Activated CD4-positive, alpha-beta T cell treated with anti-CD3 and anti-CD28 coated beads, Interleukin-2, amount 10 ng/mL, durations not matched to agents 24 days and 14 days (primary cell): ENCODE measurements around the gene NRF1. TPM values are rescaled to one million over a fixed set of nuclear protein-coding genes. Genes with fewer than 3 reads are reported as not detected.
"Not testable (repeated sequence)": the region's sequence is repeated elsewhere in the genome, so short reads cannot be mapped to it uniquely, and the experiment has no call there.

Source experiments
- DNase-seq: peaks from one replicate; pipeline ENCODE4 v3.0.0; 2022
- H3K27ac Mint-ChIP-seq: one replicate; pipeline ENCODE4 v1.8.0; 2022; ENCODE audit warnings: mild to moderate bottlenecking, mixed read lengths
- H3K27me3 Mint-ChIP-seq: one replicate; pipeline ENCODE4 v1.8.0; 2022; ENCODE audit warnings: mixed read lengths
- H3K36me3 Mint-ChIP-seq: one replicate; pipeline ENCODE4 v1.8.0; 2022; ENCODE audit warnings: low read depth, mild to moderate bottlenecking, mixed read lengths
- H3K4me1 Mint-ChIP-seq: one replicate; pipeline ENCODE4 v1.8.0; 2021; ENCODE audit warnings: mixed read lengths
- H3K4me3 Mint-ChIP-seq: one replicate; pipeline ENCODE4 v1.8.0; 2022; ENCODE audit warnings: mild to moderate bottlenecking, moderate library complexity, mixed read lengths
- H3K9me3 Mint-ChIP-seq: one replicate; pipeline ENCODE4 v1.8.0; 2021; ENCODE audit warnings: mixed read lengths
- intact Hi-C: fragments of 100-400 bp; cut with micrococcal nuclease; formaldehyde crosslinking; loops from one replicate; pipeline ENCODE4 v1.15.1; 2023
- total RNA-seq: library from RNA; stranded (reverse); gene quantifications from 2 replicates; pipeline ENCODE4 v1.2.3, GENCODE V29; 2022

Gene NRF1
- total RNA-seq, 1 donor from 2014 or later = 22.3 TPM

DNA sequence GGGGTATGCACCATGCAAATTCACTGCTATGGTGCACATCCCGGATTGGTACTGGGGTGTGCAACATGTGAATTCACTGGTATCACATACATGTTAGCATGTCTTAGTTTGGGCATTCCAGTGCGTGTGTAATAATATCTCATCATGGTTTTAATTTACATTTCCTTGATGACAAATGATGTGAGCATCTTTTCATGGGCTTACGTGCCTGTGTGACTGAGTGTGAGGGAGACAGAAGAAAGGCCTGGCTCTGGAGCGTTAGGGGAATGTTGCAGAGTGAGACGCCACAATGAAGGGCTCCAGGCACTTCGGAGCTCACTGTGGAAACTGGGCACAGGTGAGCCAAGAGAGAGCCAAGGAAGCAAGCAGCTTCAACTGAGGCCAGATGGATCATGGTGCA is 178.6 kb downstream of the NRF1 start:
- DNase-seq = no peak
- Mint-ChIP-seq H3K27ac (no peak overlapping the region), H3K4me1 (peaks cover 10% of the 10 kb centered on the region), H3K4me3 (no peak overlapping the region), H3K27me3 (peaks cover 46% of the 10 kb centered on the region), H3K9me3 (no peaks in the 10 kb centered on the region), H3K36me3 (no peaks in the 10 kb centered on the region)
- intact Hi-C loops = no loop called here

DNA sequence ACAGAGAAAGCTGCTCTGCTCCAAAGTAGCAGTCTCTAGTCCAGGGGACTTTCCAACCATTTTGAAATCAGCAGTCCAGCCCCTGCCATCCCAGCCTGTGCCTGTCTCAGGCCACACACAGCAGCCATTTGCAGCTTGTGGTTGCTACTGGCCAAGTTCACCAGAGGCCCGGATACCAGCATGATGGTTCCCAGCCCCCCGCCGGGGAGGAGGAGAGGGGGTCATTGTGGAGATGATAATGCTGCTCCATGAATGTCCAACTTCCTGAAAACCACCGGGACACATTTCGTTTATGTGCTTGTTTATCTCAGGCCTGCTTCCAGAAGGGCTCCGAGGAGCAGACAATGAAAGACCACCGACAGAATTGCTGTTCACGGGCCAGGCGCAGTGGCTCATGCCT is 181.2 kb downstream of the NRF1 start:
- Mint-ChIP-seq H3K27ac (no peak overlapping the region), H3K4me1 (no peaks in the 10 kb centered on the region), H3K36me3 (no peaks in the 10 kb centered on the region), H3K27me3 (peaks cover 20% of the 10 kb centered on the region), H3K9me3 (no peaks in the 10 kb centered on the region), H3K4me3 (no peak overlapping the region)
- no peak for DNase-seq
- intact Hi-C loops = no loop called here

DNA sequence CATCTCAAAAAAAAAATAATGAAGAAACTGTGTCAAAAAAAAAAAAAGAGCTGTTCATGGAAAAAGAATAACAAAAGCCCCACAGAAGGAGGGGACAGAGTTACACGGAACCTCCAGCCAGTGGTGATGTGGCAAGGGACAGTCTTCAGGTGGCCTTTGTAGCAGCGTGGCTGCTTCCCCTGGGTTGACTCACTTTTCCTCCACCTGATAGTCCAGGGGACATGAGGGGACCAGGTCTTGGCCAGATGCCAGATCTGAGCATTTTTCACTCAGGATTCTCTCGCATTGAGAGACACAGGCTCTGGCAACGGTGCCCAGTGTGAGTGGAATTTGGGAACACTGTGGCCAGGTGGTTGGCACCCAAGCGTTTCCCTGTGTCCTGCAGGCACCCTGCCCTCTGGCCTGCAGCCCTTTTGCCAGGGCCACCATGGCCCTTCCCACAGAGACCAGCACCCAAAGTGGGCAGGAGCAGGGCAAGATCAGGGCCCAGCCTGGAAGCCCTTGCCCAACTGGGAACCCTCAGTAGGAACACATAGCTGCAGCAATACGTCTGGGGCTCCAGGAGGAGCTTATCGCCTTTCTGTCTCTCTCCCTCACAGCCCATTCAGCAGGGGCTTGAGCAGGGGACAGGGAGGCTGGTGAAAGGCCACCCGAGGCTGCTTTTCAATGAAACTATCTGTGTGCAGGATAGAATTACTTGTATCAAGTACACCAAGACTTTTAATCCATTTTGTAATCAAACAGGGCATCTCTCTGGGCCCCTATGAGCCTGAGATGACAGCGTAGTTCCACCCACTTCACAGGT is 182.2 kb downstream of the NRF1 start:
- Mint-ChIP-seq H3K4me1 (no peaks in the 10 kb centered on the region), H3K9me3 (no peaks in the 10 kb centered on the region), H3K36me3 (no peaks in the 10 kb centered on the region), H3K4me3 (no peak overlapping the region), H3K27me3 (peaks cover 18% of the 10 kb centered on the region), H3K27ac (no peak overlapping the region)
- no peak for DNase-seq
- intact Hi-C loops = no loop called here

DNA sequence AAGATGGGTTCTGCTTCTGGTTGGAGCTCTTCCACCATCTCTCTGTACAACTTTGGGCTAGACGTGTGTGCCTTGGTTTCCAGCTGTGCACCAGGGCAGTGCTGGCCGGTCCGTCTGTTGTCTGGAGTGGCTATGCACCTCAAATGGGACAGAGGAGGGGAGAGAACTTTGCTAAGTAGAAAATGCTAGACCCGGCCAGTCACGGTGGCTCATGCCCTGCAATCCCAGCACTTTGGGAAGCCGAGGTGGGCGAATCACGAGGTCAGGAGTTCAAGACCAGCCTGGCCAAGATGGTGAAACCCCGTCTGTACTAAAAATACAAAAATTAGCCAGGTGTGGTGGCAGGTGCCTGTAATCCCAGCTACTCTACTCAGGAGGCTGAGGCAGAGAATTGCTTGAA is 182.9 kb downstream of the NRF1 start:
- H3K27ac Mint-ChIP-seq, H3K4me1 Mint-ChIP-seq, H3K9me3 Mint-ChIP-seq, intact Hi-C loops, H3K4me3 Mint-ChIP-seq, H3K36me3 Mint-ChIP-seq, DNase-seq: not testable (repeated sequence)
- peaks cover 13% of the 10 kb centered on the region for H3K27me3 Mint-ChIP-seq

DNA sequence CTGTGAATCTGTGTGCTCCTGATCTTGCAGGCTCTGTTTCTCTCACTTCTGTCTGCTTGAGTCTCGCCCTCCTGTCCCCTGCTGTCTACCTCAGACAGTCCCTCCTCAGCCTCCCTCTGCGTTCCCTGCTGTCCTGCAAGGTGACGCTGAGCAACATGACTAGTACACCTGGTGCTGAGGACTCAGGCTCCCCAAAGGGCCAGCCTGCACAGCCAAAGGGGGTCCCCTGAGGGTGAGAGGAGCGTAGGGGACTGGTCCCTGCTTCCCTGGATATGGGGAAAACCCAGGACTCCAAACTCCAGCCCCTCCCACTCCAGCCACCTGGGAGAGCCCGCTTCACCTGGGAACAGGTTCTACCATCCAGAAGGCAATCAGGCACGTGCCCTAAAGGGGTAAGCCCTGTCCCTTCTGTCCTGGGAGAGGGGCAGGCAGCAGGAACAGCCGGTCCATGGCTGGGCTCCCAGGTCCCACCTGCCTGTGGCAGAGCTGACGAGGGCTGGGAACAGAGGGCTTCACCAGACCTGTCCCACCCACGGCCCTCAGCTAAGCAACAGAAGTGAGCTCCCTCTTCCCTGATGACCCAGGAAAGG is 184.8 kb downstream of the NRF1 start:
- H3K4me3 Mint-ChIP-seq = no peak overlapping the region
- H3K36me3 Mint-ChIP-seq = no peaks in the 10 kb centered on the region
- peaks cover 8% of the 10 kb centered on the region for H3K27me3 Mint-ChIP-seq
- intact Hi-C loops = no loop called here
- no peak overlapping the region for H3K27ac Mint-ChIP-seq
- DNase-seq = no peak
- H3K9me3 Mint-ChIP-seq = no peaks in the 10 kb centered on the region
- H3K4me1 Mint-ChIP-seq = no peaks in the 10 kb centered on the region

DNA sequence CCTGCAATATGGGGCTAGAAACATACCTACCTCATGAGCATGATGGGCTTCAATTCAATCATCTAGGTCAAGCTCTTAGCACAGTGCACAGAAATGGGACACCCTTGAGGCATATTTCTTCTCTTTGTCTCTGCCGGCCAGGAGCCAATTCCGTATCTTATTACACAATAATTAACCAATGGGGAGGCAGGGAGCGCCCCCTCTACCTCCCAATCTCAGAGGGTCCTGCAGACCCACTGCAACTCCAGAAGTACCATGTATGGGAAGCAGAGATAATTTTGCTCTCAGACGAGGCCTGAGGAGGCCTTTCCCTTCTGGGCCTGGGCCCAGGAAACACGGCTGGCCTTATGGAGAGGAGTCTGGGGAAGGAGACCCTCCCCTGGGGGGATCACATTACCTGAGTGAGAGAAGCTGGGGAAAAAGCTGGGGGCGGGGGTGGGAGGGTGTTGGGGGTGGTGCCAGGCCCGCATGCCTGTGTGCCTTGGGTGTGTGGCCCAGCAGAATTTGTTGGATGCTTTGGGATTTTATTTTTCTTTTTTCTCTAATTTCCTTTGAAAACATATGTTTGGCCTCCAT is 185.8 kb downstream of the NRF1 start:
- no peaks in the 10 kb centered on the region for H3K4me1 Mint-ChIP-seq
- H3K4me3 Mint-ChIP-seq = no peak overlapping the region
- no peaks in the 10 kb centered on the region for H3K9me3 Mint-ChIP-seq
- H3K36me3 Mint-ChIP-seq = no peaks in the 10 kb centered on the region
- intact Hi-C loops = no loop called here
- peaks cover 4% of the 10 kb centered on the region for H3K27me3 Mint-ChIP-seq
- no peak overlapping the region for H3K27ac Mint-ChIP-seq
- no peak for DNase-seq

DNA sequence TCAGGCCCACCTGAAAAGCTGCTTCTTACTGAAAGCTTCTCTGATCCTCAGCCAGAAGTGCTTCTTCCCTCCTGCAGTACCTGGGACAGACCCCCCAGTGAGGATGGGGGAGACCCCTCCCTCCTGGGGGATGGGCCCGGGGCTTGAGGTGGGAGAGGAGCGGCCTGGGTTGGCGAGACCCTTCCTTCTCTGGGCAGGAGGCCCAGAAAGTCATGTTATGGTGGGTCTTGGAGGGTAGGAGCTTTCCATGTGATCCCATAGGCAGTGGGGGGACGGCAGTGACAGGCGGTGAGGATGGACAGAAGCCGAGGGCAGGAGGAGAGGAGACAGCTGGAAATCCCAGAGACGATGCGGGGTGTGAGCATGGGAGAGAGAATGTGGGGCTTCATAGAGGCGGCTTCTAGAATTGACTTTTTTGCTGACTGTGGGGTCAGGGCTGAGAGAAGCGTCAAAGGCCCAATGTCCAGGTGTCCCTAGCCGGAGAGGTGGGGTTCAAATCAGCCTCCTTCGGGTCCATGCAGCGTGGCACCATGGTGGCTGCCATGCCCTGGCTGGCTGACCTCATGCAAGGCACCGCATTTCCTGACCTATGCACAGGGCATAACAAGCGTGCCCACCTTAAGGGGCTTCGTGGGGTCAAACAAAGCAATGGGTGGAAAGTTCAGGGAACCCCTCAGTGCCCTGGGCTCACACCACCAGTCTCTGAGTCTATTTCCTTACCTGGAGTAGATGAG is 187.3 kb downstream of the NRF1 start:
- H3K4me3 Mint-ChIP-seq = no peak overlapping the region
- no peak overlapping the region for H3K27ac Mint-ChIP-seq
- intact Hi-C loops = no loop called here
- DNase-seq = no peak
- H3K27me3 Mint-ChIP-seq = peaks cover 4% of the 10 kb centered on the region
- no peaks in the 10 kb centered on the region for H3K36me3 Mint-ChIP-seq
- no peaks in the 10 kb centered on the region for H3K4me1 Mint-ChIP-seq
- no peaks in the 10 kb centered on the region for H3K9me3 Mint-ChIP-seq

DNA sequence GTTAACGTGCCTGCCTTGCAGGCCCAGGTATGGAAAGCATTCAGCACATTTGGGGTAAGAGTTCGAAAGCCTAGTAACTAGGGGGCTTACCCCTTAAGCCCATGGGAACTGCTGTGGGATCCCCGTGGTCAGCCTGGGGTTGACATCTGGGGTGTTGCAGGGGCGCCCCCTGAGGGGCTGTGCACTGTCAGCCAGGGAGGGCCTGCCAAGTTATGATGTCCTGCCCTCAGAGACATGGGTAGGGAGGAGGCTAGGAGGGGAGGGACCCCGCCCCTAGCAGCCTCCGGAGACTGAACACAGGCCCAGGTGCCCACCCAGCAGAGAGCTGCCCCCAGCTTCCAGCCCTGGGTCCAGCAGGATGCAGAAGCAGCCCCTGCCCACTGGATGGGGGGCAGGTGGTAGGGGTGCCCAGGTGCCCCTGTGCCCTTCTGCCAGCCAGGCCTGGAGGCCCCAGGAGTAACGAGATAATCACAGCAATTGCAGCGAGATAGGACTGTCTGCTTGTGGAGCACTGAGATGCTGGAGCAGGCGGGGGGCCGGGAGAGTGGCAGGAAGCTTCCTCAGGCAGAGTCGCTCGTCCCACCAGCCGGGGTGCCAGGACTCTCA is 187.9 kb downstream of the NRF1 start:
- intact Hi-C loops = no loop called here
- H3K4me1 Mint-ChIP-seq = no peaks in the 10 kb centered on the region
- no peak overlapping the region for H3K27ac Mint-ChIP-seq
- H3K27me3 Mint-ChIP-seq = peaks cover 4% of the 10 kb centered on the region
- no peaks in the 10 kb centered on the region for H3K9me3 Mint-ChIP-seq
- DNase-seq = no peak
- H3K4me3 Mint-ChIP-seq = no peak overlapping the region
- H3K36me3 Mint-ChIP-seq = no peaks in the 10 kb centered on the region

DNA sequence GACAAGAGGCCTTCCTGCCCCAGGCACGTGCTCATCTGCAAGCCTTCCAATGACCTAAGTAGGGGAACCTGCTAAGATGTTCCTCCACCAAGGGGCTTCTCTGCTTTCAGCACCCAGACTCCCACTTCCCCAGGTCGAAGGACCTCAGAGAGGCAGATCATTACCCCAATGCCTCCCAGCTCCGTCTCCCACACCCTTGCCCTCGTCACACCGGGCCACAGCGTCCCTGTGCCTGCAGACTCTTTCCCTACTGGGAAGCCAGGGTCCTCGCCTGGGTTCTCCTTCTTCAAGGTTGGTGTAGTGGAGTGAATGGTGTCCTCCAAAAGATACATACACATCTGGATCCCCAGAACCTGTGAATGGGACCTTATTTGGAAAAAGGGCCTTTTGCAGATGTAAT is 189.4 kb downstream of the NRF1 start:
- Mint-ChIP-seq H3K27ac (no peak overlapping the region), H3K27me3 (peaks cover 4% of the 10 kb centered on the region), H3K9me3 (no peaks in the 10 kb centered on the region), H3K4me3 (no peak overlapping the region), H3K36me3 (no peaks in the 10 kb centered on the region), H3K4me1 (no peaks in the 10 kb centered on the region)
- intact Hi-C loops = no loop called here
- no peak for DNase-seq

DNA sequence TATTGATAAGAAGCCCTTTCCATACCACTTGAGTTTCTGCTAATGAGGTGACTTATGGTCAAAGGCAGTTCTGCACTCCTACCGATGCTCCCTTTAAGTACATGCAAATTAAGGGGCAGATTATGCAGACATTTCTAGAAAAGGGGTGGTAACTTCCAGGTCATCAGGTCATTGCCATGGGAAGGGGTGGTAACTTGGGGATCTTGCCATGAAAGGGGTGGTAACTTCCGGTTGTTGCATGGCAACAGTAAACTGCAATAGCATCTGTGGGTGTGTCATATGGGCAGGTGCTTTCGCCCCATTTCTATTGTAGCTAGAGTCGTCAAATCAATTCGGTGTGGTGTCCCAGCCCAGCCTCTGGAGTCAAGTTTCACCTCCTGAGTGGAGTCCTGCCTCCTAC is 190.4 kb downstream of the NRF1 start:
- Mint-ChIP-seq H3K4me3 (no peak overlapping the region), H3K4me1 (no peaks in the 10 kb centered on the region), H3K27me3 (peaks cover 4% of the 10 kb centered on the region), H3K36me3 (no peaks in the 10 kb centered on the region), H3K27ac (no peak overlapping the region), H3K9me3 (no peaks in the 10 kb centered on the region)
- DNase-seq = no peak
- intact Hi-C loops = no loop called here

DNA sequence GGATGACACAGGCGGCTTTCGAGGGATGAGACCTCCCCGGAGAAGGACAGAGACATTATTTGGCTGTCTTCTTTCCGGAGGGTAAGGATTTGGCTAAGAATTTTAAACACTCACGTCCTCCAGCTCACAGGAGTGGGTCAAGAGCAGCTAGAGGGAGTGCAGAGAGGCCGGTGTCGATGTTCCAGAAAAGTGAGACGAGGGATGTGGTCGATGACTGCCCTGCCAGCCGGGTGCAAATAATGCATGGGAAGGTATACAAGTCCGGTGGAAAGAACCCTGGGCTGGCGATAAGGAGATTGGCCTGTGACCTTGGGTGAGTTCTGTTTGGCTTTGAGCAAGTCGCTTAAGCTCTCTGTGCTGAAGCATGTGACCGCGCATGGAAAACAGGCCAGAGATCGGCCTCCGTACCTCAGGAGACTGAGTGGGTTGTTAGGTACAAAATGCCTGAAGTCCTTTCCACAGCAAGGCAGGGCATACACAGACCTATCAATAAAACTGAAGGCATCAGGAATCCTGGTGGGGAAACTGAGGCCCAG is 192.1 kb downstream of the NRF1 start:
- intact Hi-C loops = no loop called here
- H3K27ac Mint-ChIP-seq = no peak overlapping the region

DNA sequence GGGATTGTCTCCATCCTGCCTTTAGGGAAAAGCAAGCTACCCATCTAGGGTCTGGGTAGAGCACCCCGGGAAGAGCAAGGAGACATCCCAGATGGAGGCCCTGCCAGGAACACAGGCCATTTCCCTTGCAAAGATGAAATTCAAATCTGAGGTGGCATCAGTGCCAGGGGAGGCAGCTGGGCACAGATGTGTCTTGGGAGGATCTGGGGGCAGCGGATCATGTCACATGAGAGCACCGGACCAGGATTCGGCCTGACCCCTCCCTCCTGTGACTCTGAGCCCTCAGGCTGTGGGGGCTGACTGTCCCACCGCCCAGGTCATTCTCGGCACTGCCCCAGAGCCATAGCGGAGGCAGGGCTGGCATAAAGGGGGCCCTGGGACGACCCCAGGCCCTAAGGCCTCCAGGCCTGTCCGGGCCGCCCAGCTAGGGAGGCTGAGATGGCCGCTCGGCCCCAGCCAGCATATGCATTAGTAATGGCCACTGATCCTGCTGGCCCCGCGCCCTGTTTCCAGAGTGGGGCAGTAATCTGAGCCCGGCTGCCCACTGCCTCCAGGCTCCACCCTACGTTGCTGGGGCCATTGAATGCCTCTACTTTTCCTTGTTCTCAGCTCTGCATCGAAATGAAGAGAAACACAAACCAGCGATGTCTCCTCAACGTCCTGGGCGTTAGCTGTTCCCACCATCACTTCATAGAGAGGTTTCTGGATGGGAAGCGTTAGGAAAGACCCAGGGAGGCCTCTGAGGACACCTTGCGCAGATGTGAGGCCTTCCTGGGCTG is 192.8 kb downstream of the NRF1 start:
- H3K4me3 Mint-ChIP-seq = no peak overlapping the region
- intact Hi-C loops = no loop called here
- H3K36me3 Mint-ChIP-seq = no peaks in the 10 kb centered on the region
- H3K4me1 Mint-ChIP-seq = no peaks in the 10 kb centered on the region
- no peak for DNase-seq
- no peak overlapping the region for H3K27ac Mint-ChIP-seq
- H3K9me3 Mint-ChIP-seq = no peaks in the 10 kb centered on the region
- peaks cover 4% of the 10 kb centered on the region for H3K27me3 Mint-ChIP-seq

More for the DNA sequence above, 192.1 kb downstream of the NRF1 start:
- no peaks in the 10 kb centered on the region for H3K4me1 Mint-ChIP-seq
- no peak for DNase-seq
- H3K4me3 Mint-ChIP-seq = no peak overlapping the region
- no peaks in the 10 kb centered on the region for H3K9me3 Mint-ChIP-seq
- peaks cover 4% of the 10 kb centered on the region for H3K27me3 Mint-ChIP-seq
- H3K36me3 Mint-ChIP-seq = no peaks in the 10 kb centered on the region
